Adrenal gland (tissue), 12 donors: Measurements from ENCODE around the gene ARHGAP44. TPM values are rescaled to one million over a fixed set of nuclear protein-coding genes. Genes with fewer than 3 reads are reported as not detected.

Experiments
- DNase-seq, 7 donors: peaks; one replicate each; pipeline ENCODE4 v3.0.0-alpha.2; 2019 to 2020
- H3K27ac ChIP-seq, 5 donors: fragments of 200-600 bp; sonication (generic) in 4 of 5; 1 replicate in 3 of 5; 2 replicates in 2 of 5; pipeline versions ENCODE4 v1.5.1 to v1.8.0; 2016 to 2020; ENCODE audit warnings: mild to moderate bottlenecking in 1 of 5
- H3K27me3 ChIP-seq: fragments of 200-600 bp; 2 replicates; pipeline ENCODE4 v1.8.0; 2021
- H3K36me3 ChIP-seq, 2 donors: fragments of 200-600 bp; replicated peaks in 1 of 2; 1 replicate in 1 of 2; 2 replicates in 1 of 2; pipeline versions ENCODE4 v1.5.1 to v1.8.0; 2018 to 2022
- H3K4me1 ChIP-seq, 2 donors: fragments of 200-600 bp; replicated peaks in 1 of 2; 1 replicate in 1 of 2; 2 replicates in 1 of 2; pipeline versions ENCODE4 v1.5.1 to v1.8.0; 2018 to 2021
- H3K4me3 ChIP-seq, 4 donors: fragments of 200-600 bp; sonication (generic) in 3 of 4; one replicate each; pipeline ENCODE4 v1.5.1; 2016 to 2018
- H3K9me3 ChIP-seq, 3 donors: fragments of 200-600 bp; sonication (generic) in 1 of 3; replicated peaks in 1 of 3; 1 replicate in 2 of 3; 2 replicates in 1 of 3; pipeline versions ENCODE4 v1.5.1 to v1.8.0; 2016 to 2021
- POLR2A ChIP-seq, 2 donors: fragments of 450-650 bp; IDR thresholded peaks; one replicate each; pipeline ENCODE4 v1.6.1; 2017; ENCODE audit warnings: antibody characterized with exemption in 2 of 2, mild to moderate bottlenecking in 2 of 2, moderate library complexity in 1 of 2
- WGBS, 4 donors: extraction: QIAGEN DNeasy Blood & Tissue Kit in 2 of 4; methylation state at CpG; one replicate each; pipeline versions ENCODE4 v1.1.5 to v1.1.7; 2013 to 2017; 5-methylcytosine and 5-hydroxymethylcytosine counted together
- intact Hi-C, 2 donors: fragments of 100-400 bp; cut with DNase I; formaldehyde crosslinking; loops; one replicate each; pipeline versions ENCODE4 v1.14.1 to v1.15.0; 2022 to 2023
- polyA plus RNA-seq, 3 donors: library from polyadenylated mRNA; stranded (reverse); fragments of 200-250 nt in 2 of 3; fragments of 350-450 nt in 1 of 3; fragmentation: Illumina TruSeq in 1 of 3; extraction: RNeasy Lipid Tissue Mini Kit (QIAGEN cat#74804) in 1 of 3; gene quantifications; one replicate each; pipeline ENCODE4 v1.2.3, GENCODE V29; 2013 to 2014
- total RNA-seq, 9 donors: library from RNA; depleted of rRNA in 4 of 9; stranded (reverse); fragments of >200 nt in 4 of 9; fragments of 120-200 nt in 1 of 9; fragmentation: NEBNext Ultra II Directional in 1 of 9; extraction: Animal tissue kit (Norgen Biotek cat#: 25700) in 1 of 9; gene quantifications; one replicate each; pipeline versions ENCODE4 v1.1.0 to v1.2.4, GENCODE V29; 2013 to 2023
- TF ChIP-seq, protein P1 (sequence below), 6 experiments: fragments of 450-650 bp in 4 of 6; fragments of 200-600 bp in 2 of 6; sonication (generic) in 1 of 6; IDR thresholded peaks; 1 replicate in 5 of 6; 2 replicates in 1 of 6; pipeline versions ENCODE4 v1.5.1 to v1.8.0; 2016 to 2021; ENCODE audit warnings: antibody characterized with exemption in 6 of 6, mild to moderate bottlenecking in 2 of 6, moderate library complexity in 1 of 6
- donor health status: healthy with polysubstance abuse.
- donor health status: Bipolar disorder and iron deficiency.
- donor health status: DM: yes; HTN: yes; CAD: no.
- donor health status: DM: no; HTN: no; CAD: no.
- donor health status: DM: no; HTN: no; CAD: no.
- donor health status: DM: yes; HTN: yes; CAD: no.

ARHGAP44 gene
- total and polyA plus RNA-seq, 12 donors: 1.1 to 45.2 (median 2.6) TPM

- no peaks in the 10 kb centered on the region for H3K27me3 ChIP-seq
- peaks cover 0 to 14% of the 10 kb centered on the region in 2 donors for H3K4me1 ChIP-seq
- peaks cover 0 to 2% of the 10 kb centered on the region in 2 donors for H3K36me3 ChIP-seq
- no peak for TF ChIP-seq POLR2A (IDR thresholded peaks at IDR 0.05)
- TF ChIP-seq, protein P1, sequence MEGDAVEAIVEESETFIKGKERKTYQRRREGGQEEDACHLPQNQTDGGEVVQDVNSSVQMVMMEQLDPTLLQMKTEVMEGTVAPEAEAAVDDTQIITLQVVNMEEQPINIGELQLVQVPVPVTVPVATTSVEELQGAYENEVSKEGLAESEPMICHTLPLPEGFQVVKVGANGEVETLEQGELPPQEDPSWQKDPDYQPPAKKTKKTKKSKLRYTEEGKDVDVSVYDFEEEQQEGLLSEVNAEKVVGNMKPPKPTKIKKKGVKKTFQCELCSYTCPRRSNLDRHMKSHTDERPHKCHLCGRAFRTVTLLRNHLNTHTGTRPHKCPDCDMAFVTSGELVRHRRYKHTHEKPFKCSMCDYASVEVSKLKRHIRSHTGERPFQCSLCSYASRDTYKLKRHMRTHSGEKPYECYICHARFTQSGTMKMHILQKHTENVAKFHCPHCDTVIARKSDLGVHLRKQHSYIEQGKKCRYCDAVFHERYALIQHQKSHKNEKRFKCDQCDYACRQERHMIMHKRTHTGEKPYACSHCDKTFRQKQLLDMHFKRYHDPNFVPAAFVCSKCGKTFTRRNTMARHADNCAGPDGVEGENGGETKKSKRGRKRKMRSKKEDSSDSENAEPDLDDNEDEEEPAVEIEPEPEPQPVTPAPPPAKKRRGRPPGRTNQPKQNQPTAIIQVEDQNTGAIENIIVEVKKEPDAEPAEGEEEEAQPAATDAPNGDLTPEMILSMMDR (IDR thresholded peaks at IDR 0.05): no peak
- H3K4me3 ChIP-seq: no peak overlapping the region
- intact Hi-C loops: no loop called here
- no peak for DNase-seq
- no peaks in the 10 kb centered on the region for H3K9me3 ChIP-seq
- peak overlapping the region in 3 of 5 donors; percentile 8 to 82 (median 38) for H3K27ac ChIP-seq
- WGBS, 4 donors: 40 to 49% (median 48%) methylated on average over 14 of the region's 14 CpGs
Measured at GRCh38 chr17:12985431-12986293, 196.4 kb downstream of the ARHGAP44 start.

DNA sequence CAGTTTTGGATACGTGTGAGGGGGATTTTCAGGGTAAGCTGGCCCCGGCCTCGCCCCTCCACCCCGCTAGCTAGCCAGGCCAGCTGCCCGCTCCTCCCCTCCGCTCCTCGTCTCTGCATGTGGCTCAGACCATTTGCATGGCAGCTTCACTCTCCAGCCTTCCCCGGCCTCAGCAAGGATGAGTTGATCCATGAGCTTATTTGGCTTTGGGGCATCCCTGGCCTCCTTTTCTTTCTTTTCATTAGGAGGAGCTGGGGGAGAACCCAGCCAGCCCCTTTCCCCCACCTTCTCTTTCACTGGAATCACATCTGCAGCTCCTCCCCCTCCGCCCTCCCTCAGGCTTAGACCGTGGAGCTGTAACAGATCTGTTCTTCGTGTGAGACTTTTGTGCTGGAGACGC lies 197.8 kb downstream of the ARHGAP44 start:
- no peak overlapping the region for H3K27ac ChIP-seq
- peaks cover 0 to 14% of the 10 kb centered on the region in 2 donors for H3K4me1 ChIP-seq
- peaks cover 0 to 13% of the 10 kb centered on the region in 2 donors for H3K36me3 ChIP-seq
- 63 to 72% (median 68%) methylated on average over 12 of the region's 12 CpGs for WGBS, 4 donors
- intact Hi-C loops: no loop called here
- TF ChIP-seq, protein P1 (IDR thresholded peaks at IDR 0.05): no peak
- TF ChIP-seq POLR2A (IDR thresholded peaks at IDR 0.05): no peak
- no peak overlapping the region for H3K4me3 ChIP-seq
- DNase-seq: no peak
- H3K27me3 ChIP-seq: no peaks in the 10 kb centered on the region
- no peaks in the 10 kb centered on the region for H3K9me3 ChIP-seq

DNA sequence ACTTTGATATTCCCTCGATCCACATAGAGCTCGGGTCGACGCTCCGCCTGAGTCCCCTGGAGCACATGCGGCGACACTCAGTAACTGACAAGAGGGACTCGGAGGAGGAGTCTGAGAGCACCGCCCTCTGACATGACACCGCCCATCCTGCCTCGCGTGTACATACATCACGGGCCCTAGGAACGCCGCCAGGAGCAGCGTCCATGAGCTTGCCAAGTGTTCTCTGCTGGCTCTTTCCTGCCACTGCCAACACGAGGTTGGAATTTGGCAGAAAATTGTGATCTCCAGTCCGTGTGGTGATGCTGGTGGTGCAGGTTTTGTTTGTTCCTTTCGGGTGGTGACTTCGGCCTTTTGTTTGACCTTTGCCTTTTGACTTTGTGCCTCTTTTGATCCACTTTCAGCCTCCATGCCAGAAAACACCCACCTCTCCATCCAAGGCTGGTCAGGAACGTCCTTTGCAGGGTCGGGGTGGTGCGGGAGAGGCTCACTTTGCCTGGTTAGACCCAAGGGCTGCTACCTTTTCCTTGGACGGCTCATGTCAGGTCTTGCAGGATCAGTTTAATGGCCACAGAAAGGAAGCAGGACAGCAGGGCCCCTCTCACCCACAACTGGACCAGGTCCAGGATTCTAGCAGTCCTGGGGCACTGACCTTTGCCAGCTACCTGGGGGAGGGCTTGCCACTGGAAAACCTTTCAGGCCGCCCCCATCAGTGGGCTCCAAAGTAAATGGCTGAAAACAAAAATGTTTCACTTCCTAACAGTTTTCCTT lies 200.9 kb downstream of the ARHGAP44 start:
- Histone ChIP-seq H3K4me3 (no peak overlapping the region), H3K4me1 (peaks cover 0 to 10% of the 10 kb centered on the region in 2 donors), H3K27me3 (no peaks in the 10 kb centered on the region), H3K36me3 (peaks cover 0 to 44% of the 10 kb centered on the region in 2 donors), H3K27ac (no peak overlapping the region), H3K9me3 (no peaks in the 10 kb centered on the region)
- TF ChIP-seq, protein P1 (IDR thresholded peaks at IDR 0.05): no peak
- TF ChIP-seq POLR2A (IDR thresholded peaks at IDR 0.05): no peak
- intact Hi-C loops: no loop called here
- peak in 1 of 7 donors; percentile 13 for DNase-seq
- 92 to 95% (median 93%) methylated on average over 17 to 25 of the region's 25 CpGs for WGBS, 4 donors

DNA sequence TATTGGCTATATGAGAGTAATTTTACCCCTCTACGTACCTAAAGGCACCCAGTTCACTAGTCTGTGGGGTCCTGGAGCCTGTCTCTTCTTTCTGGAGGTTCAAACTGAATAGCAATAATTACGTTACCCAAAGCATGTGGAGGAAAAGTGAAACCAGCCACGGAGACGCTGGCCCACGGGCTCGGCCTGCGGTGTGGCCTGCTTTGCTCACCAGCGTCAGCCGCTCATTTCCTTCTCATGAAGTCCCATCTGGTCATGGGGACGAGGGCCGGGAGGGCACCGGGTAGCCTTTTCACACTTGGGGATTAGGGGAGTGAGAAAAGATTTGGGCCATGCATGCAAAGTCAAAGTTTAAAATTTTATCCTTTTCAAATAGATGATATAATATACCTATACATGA lies 201.6 kb downstream of the ARHGAP44 start:
- peak in 1 of 7 donors; percentile 3 for DNase-seq
- TF ChIP-seq POLR2A (IDR thresholded peaks at IDR 0.05): no peak
- TF ChIP-seq, protein P1 (IDR thresholded peaks at IDR 0.05): no peak
- intact Hi-C loops: no loop called here
- H3K27me3 ChIP-seq: no peaks in the 10 kb centered on the region
- H3K27ac ChIP-seq: no peak overlapping the region
- peaks cover 0 to 3% of the 10 kb centered on the region in 2 donors for H3K4me1 ChIP-seq
- 93 to 97% (median 94%) methylated on average over 12 of the region's 12 CpGs for WGBS, 4 donors
- no peak overlapping the region for H3K4me3 ChIP-seq
- peaks cover 0 to 51% of the 10 kb centered on the region in 2 donors for H3K36me3 ChIP-seq
- H3K9me3 ChIP-seq: no peaks in the 10 kb centered on the region
